MCF 10A (cell line): Measurements from ENCODE around the gene TM7SF3. TPM values are rescaled to one million over a fixed set of nuclear protein-coding genes. Genes with fewer than 3 reads are reported as not detected.
"Not testable (repeated sequence)": the region's sequence is repeated elsewhere in the genome, so short reads cannot be mapped to it uniquely, and the experiment has no call there.

Experiments used
- BruUV-seq: library from RNA; stranded (reverse); fragments of 400-500 nt; replicated peaks from 2 replicates; lab custom pipeline; 2021; lab: Mats Ljungman, UMichigan
- CTCF ChIA-PET: fragments of 300-600 bp; sonication (Branson Sonifier 250); formaldehyde crosslinking; extraction: SDS; loops from one replicate; lab custom pipeline; 2021; ENCODE audit warnings: antibody characterized with exemption, inconsistent platforms; lab: Yijun Ruan, JAX
- POLR2A ChIA-PET: fragments of 300-600, 350-650 bp; sonication (Branson Sonifier 250); formaldehyde crosslinking; extraction: SDS; loops from one replicate; lab custom pipeline; 2020; ENCODE audit warnings: antibody characterized with exemption, inconsistent platforms; lab: Yijun Ruan, JAX
- DNase-seq: peaks from one replicate; pipeline ENCODE4 v3.0.0-alpha.2; 2018; ENCODE audit not compliant: unreplicated experiment
- H3K27ac Mint-ChIP-seq: one replicate; pipeline ENCODE4 v1.8.0; 2022; ENCODE audit warnings: mild to moderate bottlenecking, low read depth, mixed read lengths; ENCODE audit not compliant: unreplicated experiment
- H3K27me3 Mint-ChIP-seq: one replicate; pipeline ENCODE4 v1.8.0; 2022; ENCODE audit warnings: mixed read lengths; ENCODE audit not compliant: insufficient read depth, unreplicated experiment
- H3K36me3 Mint-ChIP-seq: one replicate; pipeline ENCODE4 v1.8.0; 2022; ENCODE audit warnings: mild to moderate bottlenecking, moderate library complexity, mixed read lengths; ENCODE audit not compliant: insufficient read depth, unreplicated experiment
- H3K4me1 Mint-ChIP-seq: one replicate; pipeline ENCODE4 v1.8.0; 2022; ENCODE audit warnings: mixed read lengths; ENCODE audit not compliant: insufficient read depth, unreplicated experiment
- H3K4me3 Mint-ChIP-seq: one replicate; pipeline ENCODE4 v1.8.0; 2022; ENCODE audit warnings: mild to moderate bottlenecking, moderate library complexity, mixed read lengths; ENCODE audit not compliant: unreplicated experiment
- H3K9me3 Mint-ChIP-seq: one replicate; pipeline ENCODE4 v1.8.0; 2022; ENCODE audit warnings: mixed read lengths; ENCODE audit not compliant: unreplicated experiment
- CTCF ChIP-seq: fragments of 200-600 bp; IDR thresholded peaks from one replicate; pipeline ENCODE4 v1.8.0; 2022; ENCODE audit warnings: antibody characterized with exemption, mild to moderate bottlenecking; ENCODE audit not compliant: unreplicated experiment
- intact Hi-C: fragments of 100-400 bp; cut with micrococcal nuclease; formaldehyde crosslinking; loops from 2 replicates; pipeline ENCODE4 v1.14.1; 2022
- total RNA-seq: library from RNA; stranded (reverse); gene quantifications from 2 replicates; pipeline ENCODE4 v1.2.3, GENCODE V29; 2022

The TM7SF3 gene
- total RNA-seq, 1 experiment from 2014 or later: 119 TPM

GRCh38 chr12:27052176-27052575, 38.0 kb upstream of the TM7SF3 start:
- Mint-ChIP-seq H3K9me3 (no peaks in the 10 kb centered on the region), H3K4me3 (no peak overlapping the region), H3K36me3 (no peaks in the 10 kb centered on the region), H3K27me3 (no peaks in the 10 kb centered on the region), H3K27ac (no peak overlapping the region), H3K4me1 (peaks cover 12% of the 10 kb centered on the region)
- TF ChIP-seq CTCF: no peak
- BruUV-seq: no TSS peak
- CTCF ChIA-PET: interaction anchor here (0.9 to 1.2 kb wide), 2 partner anchors 29 to 254 kb away, joined by 3 to 4 read pairs; no protein-coding TSS in a partner anchor
- POLR2A ChIA-PET: interaction anchor here (0.8 to 1.5 kb wide), 5 partner anchors 29 to 292 kb away, joined by 3 to 6 read pairs (median 3); partner anchors contain the start of gene MED21
- DNase-seq: peak; percentile 16
- intact Hi-C loops: no loop called here

GRCh38 chr12:27048822-27049752, 34.9 kb upstream of the TM7SF3 start:
- CTCF ChIA-PET: interaction anchor here (0.7 kb wide), 1 partner anchor 102 kb away, joined by 3 read pairs; no protein-coding TSS in a partner anchor
- intact Hi-C loops: no loop called here

GRCh38 chr12:27042018-27042417, 27.8 kb upstream of the TM7SF3 start:
- H3K36me3 Mint-ChIP-seq, H3K4me3 Mint-ChIP-seq, intact Hi-C loops, DNase-seq, BruUV-seq, H3K27ac Mint-ChIP-seq, H3K4me1 Mint-ChIP-seq, H3K9me3 Mint-ChIP-seq, CTCF ChIA-PET, H3K27me3 Mint-ChIP-seq: not testable (repeated sequence)
- POLR2A ChIA-PET: interaction anchor here (1.4 kb wide), 1 partner anchor 18 kb away, joined by 3 read pairs; no protein-coding TSS in a partner anchor

More at GRCh38 chr12:27048822-27049752, 34.9 kb upstream of the TM7SF3 start:
- no peak overlapping the region for H3K27ac Mint-ChIP-seq
- TF ChIP-seq CTCF: no peak
- POLR2A ChIA-PET: interaction anchor here (0.7 to 1.2 kb wide), 6 partner anchors 15 to 60 kb away, joined by 3 to 5 read pairs (median 4); partner anchors contain the start of gene MED21
- DNase-seq: peak; percentile 82
- H3K4me1 Mint-ChIP-seq: peaks cover 12% of the 10 kb centered on the region
- no peak overlapping the region for H3K4me3 Mint-ChIP-seq
- H3K27me3 Mint-ChIP-seq: no peaks in the 10 kb centered on the region
- no peaks in the 10 kb centered on the region for H3K36me3 Mint-ChIP-seq
- peaks cover 6% of the 10 kb centered on the region for H3K9me3 Mint-ChIP-seq
- BruUV-seq: no TSS peak

GRCh38 chr12:27040637-27041036, 26.5 kb upstream of the TM7SF3 start:
- intact Hi-C loops, H3K27me3 Mint-ChIP-seq, H3K36me3 Mint-ChIP-seq, CTCF ChIA-PET, DNase-seq, H3K4me1 Mint-ChIP-seq, BruUV-seq, H3K9me3 Mint-ChIP-seq, H3K4me3 Mint-ChIP-seq, H3K27ac Mint-ChIP-seq: not testable (repeated sequence)
- POLR2A ChIA-PET: interaction anchor here (1.4 kb wide), 1 partner anchor 16 kb away, joined by 3 read pairs; no protein-coding TSS in a partner anchor
